Liver (tissue), 9 donors: ENCODE results near the gene TESMIN. TPM values are rescaled to one million over a fixed set of nuclear protein-coding genes. Genes with fewer than 3 reads are reported as not detected.

Experiments used
- DNase-seq: peaks from one replicate; pipeline ENCODE4 v3.0.0-alpha.2; 2017; ENCODE audit warnings: low spot score
- H3K27ac ChIP-seq, 2 donors: one replicate each; pipeline ENCODE4 v1.7.0; 2013; ENCODE audit warnings: inconsistent platforms in 2 of 2, low read length in 2 of 2, control low read depth in 1 of 2, low read depth in 1 of 2, mild to moderate bottlenecking in 1 of 2
- H3K27me3 ChIP-seq, 4 donors: one replicate each; pipeline versions ENCODE4 v1.6.1 to v1.7.0; 2013; ENCODE audit warnings: low read length in 3 of 4, inconsistent platforms in 1 of 4, mild to moderate bottlenecking in 1 of 4, moderate library complexity in 1 of 4; ENCODE audit not compliant: control insufficient read depth in 4 of 4, insufficient read depth in 4 of 4
- H3K36me3 ChIP-seq, 4 donors: one replicate each; pipeline versions ENCODE4 v1.6.1 to v1.7.0; 2013; ENCODE audit warnings: low read length in 3 of 4, mild to moderate bottlenecking in 3 of 4, low read depth in 1 of 4, moderate library complexity in 1 of 4; ENCODE audit not compliant: control insufficient read depth in 4 of 4, insufficient read depth in 3 of 4
- H3K4me1 ChIP-seq, 4 donors: one replicate each; pipeline versions ENCODE4 v1.6.1 to v1.7.0; 2013; ENCODE audit warnings: low read length in 3 of 4, mild to moderate bottlenecking in 3 of 4, moderate library complexity in 1 of 4; ENCODE audit not compliant: control insufficient read depth in 4 of 4, insufficient read depth in 4 of 4
- H3K4me3 ChIP-seq, 3 donors: one replicate each; pipeline versions ENCODE4 v1.6.1 to v1.7.0; 2013; ENCODE audit warnings: low read length in 3 of 3, control low read depth in 1 of 3, low read depth in 1 of 3, mild to moderate bottlenecking in 1 of 3
- H3K9ac ChIP-seq, 2 donors: one replicate each; pipeline ENCODE4 v1.7.0; 2013; ENCODE audit warnings: low read length in 2 of 2, mild to moderate bottlenecking in 2 of 2, moderate library complexity in 2 of 2, control low read depth in 1 of 2, low read depth in 1 of 2
- H3K9me3 ChIP-seq, 4 donors: one replicate each; pipeline versions ENCODE4 v1.6.1 to v1.7.0; 2013; ENCODE audit warnings: low read length in 3 of 4; ENCODE audit not compliant: control insufficient read depth in 4 of 4
- EGR1 ChIP-seq, 2 donors: IDR thresholded peaks; 2 replicates each; pipeline ENCODE4 v1.6.1; 2016 to 2018; ENCODE audit warnings: antibody characterized with exemption in 2 of 2, low read depth in 2 of 2
- FOXA1 ChIP-seq: IDR thresholded peaks from 2 replicates; pipeline ENCODE4 v1.6.1; 2016; ENCODE audit warnings: antibody characterized with exemption
- FOXA2 ChIP-seq: IDR thresholded peaks from 2 replicates; pipeline ENCODE4 v1.6.1; 2016; ENCODE audit warnings: antibody characterized with exemption
- GABPA ChIP-seq, 2 donors: IDR thresholded peaks in 1 of 2; conservative IDR thresholded peaks in 1 of 2; 2 replicates each; pipeline ENCODE4 v1.6.1; 2016; ENCODE audit warnings: antibody characterized with exemption in 2 of 2, mild to moderate bottlenecking in 1 of 2, moderate library complexity in 1 of 2
- HNF4A ChIP-seq, 2 donors: conservative IDR thresholded peaks; 2 replicates each; pipeline ENCODE4 v1.6.1; 2016; ENCODE audit warnings: antibody characterized with exemption in 2 of 2, mild to moderate bottlenecking in 2 of 2
- HNF4G ChIP-seq: IDR thresholded peaks from 2 replicates; pipeline ENCODE4 v1.6.1; 2016; ENCODE audit warnings: antibody characterized with exemption
- RXRA ChIP-seq, 2 donors: IDR thresholded peaks; 2 replicates each; pipeline ENCODE4 v1.6.1; 2017 to 2018; ENCODE audit warnings: antibody characterized with exemption in 2 of 2, mild to moderate bottlenecking in 1 of 2
- SP1 ChIP-seq: IDR thresholded peaks from 2 replicates; pipeline ENCODE4 v1.6.1; 2018; ENCODE audit warnings: antibody characterized with exemption, mild to moderate bottlenecking
- WGBS: extraction: QIAGEN DNeasy Blood & Tissue Kit; methylation state at CpG from one replicate; pipeline ENCODE4 v1.1.7; 2013; 5-methylcytosine and 5-hydroxymethylcytosine counted together
- polyA plus RNA-seq, 2 donors: library from polyadenylated mRNA; stranded (reverse) in 1 of 2; unstranded in 1 of 2; fragments of 200-250 nt in 1 of 2; fragments of >200 nt in 1 of 2; fragmentation: Nextera tagmentation in 1 of 2; extraction: Ambion mirVana in 1 of 2; gene quantifications; one replicate each; pipeline versions ENCODE4 v1.2.1 to v1.2.3, GENCODE V29; 2013 to 2015
- total RNA-seq, 2 donors: library from RNA; depleted of rRNA; stranded (reverse); fragments of >200 nt; gene quantifications; one replicate each; pipeline ENCODE4 v1.2.3, GENCODE V29; 2014
- TF ChIP-seq, protein P1 (sequence below): IDR thresholded peaks from 2 replicates; pipeline ENCODE4 v1.6.1; 2016; ENCODE audit warnings: antibody characterized with exemption
- TF ChIP-seq, protein P2 (sequence below): IDR thresholded peaks from 2 replicates; pipeline ENCODE4 v1.6.1; 2016; ENCODE audit warnings: antibody characterized with exemption
- TF ChIP-seq, protein P3 (sequence below): IDR thresholded peaks from 2 replicates; pipeline ENCODE4 v1.6.1; 2016; ENCODE audit warnings: antibody characterized with exemption
- donor health status: healthy.
- donor health status: healthy.
- donor health status: healthy.
- donor health status: healthy.
- donor health status: healthy.

The TESMIN gene
- total and polyA plus RNA-seq, 4 donors, result 0.27 to 2.5 (median 0.62) TPM

DNA sequence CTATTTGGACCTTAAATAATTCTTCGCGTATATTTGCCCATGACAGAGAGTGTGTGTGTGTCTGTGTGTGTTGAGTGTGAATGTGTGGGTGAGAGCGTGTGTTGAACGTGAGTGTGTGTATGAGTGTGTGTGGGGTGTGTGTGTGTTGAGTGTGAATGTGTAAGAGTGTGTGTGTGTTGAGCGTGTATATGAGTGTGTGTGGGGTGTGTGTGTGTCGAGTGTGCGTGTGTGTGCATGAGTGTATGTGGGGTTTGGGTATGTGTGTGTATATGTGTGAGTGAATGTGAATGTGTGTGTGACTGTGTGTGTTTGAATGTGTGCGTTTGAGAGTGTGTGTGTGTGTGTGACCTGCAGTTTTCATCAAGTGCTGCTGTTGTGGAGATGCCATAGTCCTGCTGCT, 40.2 kb downstream of the TESMIN start (continued):
- TF ChIP-seq, protein P1, sequence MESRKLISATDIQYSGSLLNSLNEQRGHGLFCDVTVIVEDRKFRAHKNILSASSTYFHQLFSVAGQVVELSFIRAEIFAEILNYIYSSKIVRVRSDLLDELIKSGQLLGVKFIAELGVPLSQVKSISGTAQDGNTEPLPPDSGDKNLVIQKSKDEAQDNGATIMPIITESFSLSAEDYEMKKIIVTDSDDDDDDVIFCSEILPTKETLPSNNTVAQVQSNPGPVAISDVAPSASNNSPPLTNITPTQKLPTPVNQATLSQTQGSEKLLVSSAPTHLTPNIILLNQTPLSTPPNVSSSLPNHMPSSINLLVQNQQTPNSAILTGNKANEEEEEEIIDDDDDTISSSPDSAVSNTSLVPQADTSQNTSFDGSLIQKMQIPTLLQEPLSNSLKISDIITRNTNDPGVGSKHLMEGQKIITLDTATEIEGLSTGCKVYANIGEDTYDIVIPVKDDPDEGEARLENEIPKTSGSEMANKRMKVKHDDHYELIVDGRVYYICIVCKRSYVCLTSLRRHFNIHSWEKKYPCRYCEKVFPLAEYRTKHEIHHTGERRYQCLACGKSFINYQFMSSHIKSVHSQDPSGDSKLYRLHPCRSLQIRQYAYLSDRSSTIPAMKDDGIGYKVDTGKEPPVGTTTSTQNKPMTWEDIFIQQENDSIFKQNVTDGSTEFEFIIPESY, result no peak
- TF ChIP-seq HNF4A (conservative IDR thresholded peaks at IDR 0.05) (no peak), EGR1 (IDR thresholded peaks at IDR 0.05; ENCODE audit: low read depth in 2 of 2) (no peak), HNF4G (no peak)

DNA sequence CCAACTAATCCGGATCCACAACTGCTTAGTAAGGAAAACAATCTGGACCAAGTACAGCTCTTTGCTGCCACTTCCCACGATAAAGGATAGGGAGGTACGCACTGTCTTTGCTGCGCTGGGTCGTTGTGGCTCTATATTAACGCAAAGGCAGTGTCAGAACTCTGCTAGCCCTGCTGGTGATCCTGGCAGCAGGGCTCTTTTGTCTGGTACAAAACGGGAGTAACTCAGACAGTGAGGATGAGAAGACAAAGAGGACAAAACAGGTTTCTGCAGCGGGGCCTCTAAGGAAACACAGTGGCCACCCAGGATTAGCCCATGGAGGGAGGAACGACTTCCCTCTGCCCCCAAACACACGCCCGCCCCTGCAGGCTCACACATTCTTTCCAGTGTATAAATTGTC, 40.9 kb downstream of the TESMIN start:
- no peak for TF ChIP-seq HNF4G
- TF ChIP-seq EGR1 (IDR thresholded peaks at IDR 0.05; ENCODE audit: low read depth in 2 of 2), result no peak
- no peak for TF ChIP-seq FOXA2
- TF ChIP-seq GABPA (IDR thresholded peaks at IDR 0.05 in 1 of 2, conservative IDR thresholded peaks at IDR 0.05 in 1 of 2), result no peak
- no peak for TF ChIP-seq FOXA1
- no peak for TF ChIP-seq RXRA (IDR thresholded peaks at IDR 0.05)
- no peak for DNase-seq
- no peaks in the 10 kb centered on the region for H3K36me3 ChIP-seq
- H3K4me1 ChIP-seq, result no peaks in the 10 kb centered on the region
- H3K9ac ChIP-seq, result no peak overlapping the region
- WGBS, result 89% methylated on average over 11 of the region's 11 CpGs
- no peak overlapping the region for H3K27ac ChIP-seq
- H3K27me3 ChIP-seq, result no peaks in the 10 kb centered on the region
- no peaks in the 10 kb centered on the region for H3K9me3 ChIP-seq
- H3K4me3 ChIP-seq, result no peak overlapping the region

DNA sequence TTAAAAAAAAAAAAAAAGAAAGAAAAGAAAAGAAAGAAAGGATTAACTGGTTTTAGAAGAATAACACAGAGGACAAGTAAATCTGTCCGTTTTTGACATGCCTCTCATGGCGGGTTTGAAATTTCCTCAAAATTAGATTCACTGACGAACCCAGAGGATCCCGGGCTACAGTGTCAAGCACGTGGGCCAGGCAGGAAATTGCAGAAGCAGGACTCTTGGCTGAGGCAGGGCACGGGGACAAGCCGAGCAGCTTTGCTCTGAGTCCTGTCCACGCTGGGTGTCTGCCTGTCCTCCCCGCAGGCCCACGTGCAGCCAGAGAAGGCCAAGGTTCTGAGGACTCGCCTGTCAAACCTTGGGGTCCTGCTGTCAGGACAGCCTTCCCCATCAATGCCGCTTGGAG, 42.3 kb downstream of the TESMIN start:
- no peak overlapping the region for H3K9ac ChIP-seq
- 85% methylated on average over 12 of the region's 12 CpGs for WGBS
- H3K9me3 ChIP-seq, result no peaks in the 10 kb centered on the region
- no peak for DNase-seq
- no peaks in the 10 kb centered on the region for H3K27me3 ChIP-seq
- TF ChIP-seq HNF4G, result no peak
- TF ChIP-seq EGR1 (IDR thresholded peaks at IDR 0.05; ENCODE audit: low read depth in 2 of 2), result no peak
- no peak for TF ChIP-seq FOXA2
- no peak for TF ChIP-seq SP1
- no peak for TF ChIP-seq RXRA (IDR thresholded peaks at IDR 0.05)
- no peak overlapping the region for H3K4me3 ChIP-seq
- H3K27ac ChIP-seq, result no peak overlapping the region
- H3K4me1 ChIP-seq, result no peaks in the 10 kb centered on the region
- H3K36me3 ChIP-seq, result no peaks in the 10 kb centered on the region

DNA sequence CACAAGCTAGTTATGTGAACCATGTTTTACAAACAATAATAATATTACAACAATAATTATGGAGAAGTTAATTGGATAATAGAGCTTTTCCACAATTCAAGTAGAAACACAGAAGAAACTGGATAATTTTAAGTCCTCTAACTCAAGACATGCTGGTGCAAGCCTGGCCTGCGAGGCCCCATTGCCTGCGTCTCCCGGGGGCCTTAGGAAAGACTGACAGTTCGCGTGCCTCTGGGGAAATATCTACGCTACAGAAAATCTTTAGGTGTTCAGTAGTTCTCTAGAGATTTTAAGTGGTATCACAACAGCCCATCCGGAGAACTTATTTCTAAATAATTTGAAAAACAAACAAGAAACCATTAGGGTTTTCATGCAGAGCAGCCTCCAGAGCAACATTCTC, 43.8 kb downstream of the TESMIN start:
- Histone ChIP-seq H3K27ac (no peak overlapping the region), H3K9me3 (no peaks in the 10 kb centered on the region), H3K4me1 (no peaks in the 10 kb centered on the region), H3K27me3 (peaks cover 0 to 2% (median 0%) of the 10 kb centered on the region in 4 donors), H3K36me3 (no peaks in the 10 kb centered on the region), H3K4me3 (no peak overlapping the region), H3K9ac (no peak overlapping the region)
- 94% methylated on average over 7 of the region's 7 CpGs for WGBS
- TF ChIP-seq RXRA (IDR thresholded peaks at IDR 0.05) (no peak), HNF4G (no peak), GABPA (IDR thresholded peaks at IDR 0.05 in 1 of 2, conservative IDR thresholded peaks at IDR 0.05 in 1 of 2) (no peak)
- TF ChIP-seq, protein P2, sequence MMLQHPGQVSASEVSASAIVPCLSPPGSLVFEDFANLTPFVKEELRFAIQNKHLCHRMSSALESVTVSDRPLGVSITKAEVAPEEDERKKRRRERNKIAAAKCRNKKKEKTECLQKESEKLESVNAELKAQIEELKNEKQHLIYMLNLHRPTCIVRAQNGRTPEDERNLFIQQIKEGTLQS, result no peak
- TF ChIP-seq, protein P3, sequence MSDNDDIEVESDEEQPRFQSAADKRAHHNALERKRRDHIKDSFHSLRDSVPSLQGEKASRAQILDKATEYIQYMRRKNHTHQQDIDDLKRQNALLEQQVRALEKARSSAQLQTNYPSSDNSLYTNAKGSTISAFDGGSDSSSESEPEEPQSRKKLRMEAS, result no peak
- no peak for DNase-seq
